Stimulated activated CD4-positive, alpha-beta T cell treated with anti-CD3 and anti-CD28 coated beads, Interleukin-1b, Interleukin-23, amount 100 ng/mL, for 4 hours (primary cell): Measurements from ENCODE around the gene IKZF3.
A peak's percentile ranks its signal among the peaks of the same experiment; 100 is the strongest.
"Not testable (repeated sequence)": the region's sequence is repeated elsewhere in the genome, so short reads cannot be mapped to it uniquely, and the experiment has no call there.

Source experiments
- DNase-seq, 2 donors: peaks; one replicate each; pipeline ENCODE4 v3.0.0-alpha.2; 2020; ENCODE audit warnings: low read depth in 2 of 2

Gene IKZF3

DNA sequence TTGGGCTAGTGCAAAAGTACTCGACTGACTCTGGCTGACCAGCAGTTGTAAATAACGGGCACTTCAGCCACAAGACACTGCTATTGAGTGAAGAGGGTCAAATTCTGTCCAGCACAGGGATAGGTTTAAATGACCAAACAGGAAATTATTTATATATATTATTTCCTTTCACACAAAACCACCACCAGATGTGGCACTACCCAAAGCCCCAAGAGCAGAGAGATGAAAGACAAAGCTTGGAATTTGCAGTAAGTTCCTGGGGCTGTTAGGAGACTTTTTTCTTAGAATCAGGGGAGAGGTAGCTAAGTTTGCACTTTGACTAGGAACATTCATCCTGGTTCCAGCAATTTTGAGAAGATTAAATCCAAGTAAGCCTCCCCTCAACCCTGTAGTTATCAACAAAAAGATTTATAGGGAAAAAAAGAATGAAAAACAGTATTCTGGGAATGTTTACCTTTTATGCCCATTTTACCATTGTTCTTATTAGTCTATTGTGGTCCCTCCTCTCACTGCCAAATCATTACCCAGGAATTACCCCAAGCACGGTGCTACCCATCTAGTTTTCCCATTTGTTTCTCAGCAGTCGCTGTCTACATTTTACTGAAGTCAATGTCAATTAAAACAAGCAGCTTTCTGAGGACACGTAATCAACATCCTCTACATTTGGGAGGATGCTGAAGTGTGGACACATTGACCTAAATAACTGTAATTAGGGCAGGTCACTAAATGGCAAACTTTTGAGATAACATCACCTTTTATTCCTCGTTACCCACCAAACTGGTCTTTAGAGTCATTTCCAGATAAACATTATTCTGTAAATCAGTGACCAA is 82.9 kb downstream of the IKZF3 start:
- DNase-seq: no peak

DNA sequence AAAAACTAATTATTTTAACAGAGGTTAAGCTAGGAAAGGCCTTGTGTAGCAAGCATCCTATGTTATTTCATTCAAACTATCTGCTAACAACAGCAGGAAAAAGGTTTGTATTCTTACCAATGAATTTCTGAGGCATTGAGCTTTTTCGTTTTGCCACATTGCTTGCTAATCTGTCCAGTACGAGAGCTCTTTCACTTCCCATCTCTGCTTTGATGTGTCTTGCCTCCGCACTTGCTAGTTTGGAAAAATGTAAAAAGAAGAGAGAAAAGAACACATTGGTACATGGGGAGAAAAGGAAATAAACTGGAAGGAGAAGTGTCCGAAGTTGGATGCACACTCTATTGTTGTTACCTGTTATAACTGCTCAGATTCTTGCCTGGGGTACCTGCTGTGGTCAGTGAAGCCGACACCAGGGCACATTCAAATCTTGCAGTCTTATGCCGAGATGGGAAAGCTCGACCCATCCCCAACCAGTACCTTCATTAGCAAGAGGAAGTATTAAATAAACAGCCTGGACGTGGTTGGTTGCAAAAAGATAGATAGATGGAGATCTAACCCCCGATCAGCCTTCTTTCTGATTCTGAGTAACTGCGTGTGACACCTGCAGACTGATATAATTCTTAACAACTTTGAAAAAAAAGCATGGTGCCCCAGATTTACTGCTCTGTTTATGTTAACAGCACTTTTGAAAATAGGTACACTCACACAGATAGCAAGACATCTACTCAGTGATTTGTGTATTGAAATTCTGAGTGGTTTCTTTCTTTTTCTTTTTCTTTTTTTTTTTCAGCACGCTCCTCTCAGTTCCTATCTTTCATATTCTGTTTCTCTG is 86.4 kb downstream of the IKZF3 start:
- DNase-seq: no peak

DNA sequence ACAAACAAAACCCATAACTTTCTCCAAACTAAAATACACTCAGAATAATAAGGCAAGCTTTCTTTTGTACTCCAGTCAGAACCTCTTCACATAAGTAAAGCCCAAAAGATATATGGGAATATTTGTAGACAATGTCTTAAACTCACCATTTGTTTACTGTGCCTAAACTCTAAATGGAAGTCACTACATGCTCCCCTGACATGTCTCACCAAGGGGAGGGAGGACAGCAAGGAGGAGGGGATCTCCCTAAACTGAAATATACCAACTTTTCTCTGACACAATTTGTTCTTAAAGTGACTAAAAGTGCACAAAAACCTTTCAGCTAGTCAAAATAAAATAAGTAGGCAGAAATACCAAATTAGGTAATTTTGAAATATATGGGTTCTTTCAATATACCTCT is 87.9 kb downstream of the IKZF3 start:
- no peak for DNase-seq

DNA sequence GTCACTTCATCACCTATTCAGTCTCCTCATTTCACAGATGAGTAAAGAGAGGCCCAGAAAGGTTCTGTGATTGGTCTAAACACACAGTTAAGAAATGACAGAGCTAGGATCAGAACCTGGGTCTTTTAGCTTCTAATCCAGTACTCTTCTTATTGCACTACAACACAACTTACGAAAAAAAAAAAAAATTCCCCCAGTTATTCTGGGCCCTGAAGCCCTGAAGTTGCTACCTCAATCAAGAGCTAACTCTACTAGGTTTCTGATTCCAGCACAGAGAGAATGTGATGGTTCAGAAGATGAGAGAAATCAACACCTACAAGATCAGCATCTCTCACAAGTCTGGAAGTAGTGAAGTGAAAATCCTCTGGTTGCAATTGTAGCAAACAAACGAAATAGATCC is 89.1 kb downstream of the IKZF3 start:
- no peak for DNase-seq

DNA sequence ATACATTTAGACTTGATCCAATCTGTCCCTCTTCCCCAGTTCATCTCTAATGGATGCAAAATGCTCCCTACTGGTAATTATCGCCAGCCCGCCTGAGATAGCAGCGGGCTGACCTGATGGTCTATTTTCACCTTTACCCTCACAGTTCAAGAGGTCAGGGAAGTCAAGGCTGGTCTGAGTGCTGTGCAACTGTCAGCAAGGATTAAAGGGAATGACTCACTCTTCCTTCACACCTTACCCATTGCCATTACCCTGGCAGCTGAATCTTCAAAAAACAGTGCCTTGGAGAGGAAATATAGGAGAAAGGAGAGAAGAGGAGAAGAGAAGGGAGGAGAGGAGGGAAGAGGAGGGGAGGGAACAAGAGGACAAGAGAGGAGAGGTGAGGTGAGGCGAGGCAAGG is 90.1 kb downstream of the IKZF3 start:
- DNase-seq: no peak

DNA sequence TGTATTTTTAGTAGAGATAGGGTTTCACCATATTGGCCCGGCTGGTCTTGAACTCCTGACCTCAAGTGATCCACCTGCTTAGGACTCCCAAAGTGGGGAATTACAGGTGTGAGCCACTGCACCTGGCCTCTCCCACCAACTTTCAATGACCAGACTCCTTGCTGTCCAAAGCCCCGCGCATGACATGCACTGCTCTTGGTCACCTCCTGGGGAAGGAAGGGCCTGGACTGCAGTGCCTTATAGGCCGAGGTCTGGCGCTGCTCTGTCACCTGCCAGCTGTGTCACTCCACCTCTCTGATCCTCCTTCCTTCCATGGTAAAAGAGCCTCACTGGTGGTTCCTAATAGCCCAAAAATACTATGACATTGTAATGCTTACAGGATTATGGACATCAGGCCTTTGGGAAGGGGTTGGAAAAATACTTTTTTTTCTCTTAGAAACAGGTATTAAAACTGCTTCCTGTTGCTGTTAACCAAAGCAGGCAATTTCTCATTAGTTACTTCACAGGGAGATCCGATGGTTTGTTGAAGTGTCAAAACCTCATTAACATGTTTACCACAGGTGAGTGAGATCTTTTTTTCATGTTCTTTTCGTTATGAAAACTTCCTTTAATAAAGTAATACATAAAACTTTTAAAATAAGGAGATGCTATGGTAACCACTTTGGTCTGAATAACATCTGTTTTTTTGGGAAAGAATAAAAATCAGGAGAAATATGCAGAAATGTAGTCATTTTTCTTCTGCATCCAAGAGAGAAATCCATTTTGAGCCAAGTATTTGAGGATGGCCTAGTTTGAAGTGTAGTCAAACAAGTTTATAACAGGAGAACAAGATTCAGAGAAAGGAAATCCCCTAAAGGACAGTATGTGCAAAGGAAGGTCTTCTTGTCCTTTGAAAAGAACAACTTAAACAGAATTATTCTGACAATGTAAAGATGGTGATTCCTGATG is 90.9 kb downstream of the IKZF3 start:
- DNase-seq: no peak

DNA sequence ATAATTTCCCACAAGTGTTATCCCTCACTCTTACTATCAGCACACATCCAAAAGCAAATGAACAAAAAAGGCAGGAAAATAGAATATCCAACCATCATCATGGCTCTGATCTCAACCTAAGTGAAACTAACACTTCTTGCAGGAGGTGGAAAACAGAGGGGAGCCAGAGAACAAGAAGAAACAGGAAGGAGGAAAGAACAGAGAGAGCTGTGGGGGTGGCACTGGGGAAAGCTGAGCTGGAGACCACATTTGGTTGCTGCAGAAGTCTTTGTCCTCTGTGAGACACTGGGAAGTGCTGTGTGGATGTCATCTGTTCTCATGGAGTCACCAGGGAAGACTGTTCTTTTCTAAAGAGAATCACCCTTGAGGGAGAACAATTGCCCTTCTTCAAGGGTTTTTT is 91.7 kb downstream of the IKZF3 start:
- DNase-seq: no peak

DNA sequence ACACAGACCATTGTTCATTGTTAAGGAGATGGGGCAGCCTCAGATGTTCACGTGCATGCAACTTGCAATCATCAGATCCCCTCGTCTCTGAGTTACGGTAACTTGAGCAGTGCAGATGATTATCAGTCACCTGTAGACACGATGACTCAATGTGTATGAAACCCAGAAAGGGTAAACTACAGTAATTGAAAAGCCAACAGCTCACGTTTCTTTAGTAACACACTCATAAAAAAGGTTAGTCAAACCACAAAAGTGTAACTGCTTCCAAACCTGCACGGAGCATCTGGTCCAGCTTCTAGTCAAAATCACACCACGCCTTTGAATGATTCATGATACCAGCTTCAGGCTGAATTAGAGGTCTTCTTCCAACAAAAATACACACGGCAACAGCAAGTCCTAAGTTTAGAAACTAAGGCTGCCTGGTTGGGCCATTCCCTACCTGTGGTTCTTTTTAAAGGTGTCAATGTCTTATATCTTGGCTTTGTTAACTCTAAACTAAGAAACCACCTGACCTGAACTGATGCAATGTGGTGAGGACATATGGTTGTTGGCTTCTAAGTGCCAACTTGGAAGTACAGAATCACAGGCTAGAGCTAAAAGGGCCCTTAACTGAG is 94.0 kb downstream of the IKZF3 start:
- DNase-seq: peak in 1 of 2 donors; percentile 56

DNA sequence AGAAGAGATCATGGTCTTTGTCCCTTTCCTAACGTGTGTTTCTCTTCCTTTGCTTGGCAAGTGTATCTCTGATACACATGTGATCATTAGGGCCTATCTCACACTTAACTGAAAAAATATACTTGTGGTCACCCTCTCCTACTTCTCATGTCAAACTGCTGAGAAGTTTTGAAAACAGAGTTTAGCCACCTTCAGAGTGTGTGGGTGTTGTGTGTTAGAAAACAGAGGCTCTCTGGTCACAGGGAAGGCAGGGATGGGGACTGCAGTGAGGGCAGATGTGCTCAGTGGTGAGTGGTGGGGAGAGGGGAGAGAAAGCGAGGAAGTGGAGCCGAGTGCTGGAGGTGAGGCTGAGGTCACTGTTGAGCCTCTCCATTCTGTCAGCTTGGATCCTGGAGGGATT is 97.0 kb downstream of the IKZF3 start:
- DNase-seq: no peak

DNA sequence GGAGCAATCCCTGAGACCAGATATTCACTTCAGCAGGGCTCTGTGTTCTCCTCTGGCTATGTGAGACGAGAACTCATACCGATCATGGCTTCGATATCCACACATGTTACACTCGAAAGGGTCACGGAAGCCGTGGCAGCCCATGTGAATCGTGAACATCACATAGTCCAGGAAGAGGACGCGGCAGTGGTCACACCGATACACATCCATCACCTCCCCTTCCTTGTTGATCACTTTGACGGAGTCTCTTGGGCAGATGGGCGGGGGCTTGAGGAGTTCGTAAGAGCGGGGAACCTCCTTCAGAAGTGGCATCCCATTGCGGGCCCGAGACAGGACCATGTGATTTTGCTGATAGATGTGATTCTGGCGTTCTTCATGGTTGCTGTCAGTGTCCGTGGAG is 98.3 kb downstream of the IKZF3 start:
- DNase-seq: no peak

DNA sequence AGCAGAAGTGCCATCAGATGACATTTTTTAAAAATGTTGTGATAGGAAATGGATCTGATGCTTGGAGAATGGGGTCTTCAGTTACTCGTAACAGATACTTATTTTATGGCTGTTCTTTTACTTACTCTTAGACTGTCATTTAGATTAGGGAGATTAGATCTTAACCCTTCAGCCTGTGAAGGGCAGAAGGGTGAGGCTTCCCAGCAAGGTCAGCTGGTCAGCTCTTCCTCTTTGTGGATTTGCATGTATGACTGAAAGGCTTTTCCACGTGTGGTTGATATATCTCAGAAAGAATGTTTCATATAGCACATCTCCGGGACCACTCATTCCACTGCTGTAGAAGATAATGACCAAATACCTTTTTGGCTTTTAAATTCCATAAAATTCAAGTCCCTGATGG is 98.9 kb downstream of the IKZF3 start:
- DNase-seq: no peak

DNA sequence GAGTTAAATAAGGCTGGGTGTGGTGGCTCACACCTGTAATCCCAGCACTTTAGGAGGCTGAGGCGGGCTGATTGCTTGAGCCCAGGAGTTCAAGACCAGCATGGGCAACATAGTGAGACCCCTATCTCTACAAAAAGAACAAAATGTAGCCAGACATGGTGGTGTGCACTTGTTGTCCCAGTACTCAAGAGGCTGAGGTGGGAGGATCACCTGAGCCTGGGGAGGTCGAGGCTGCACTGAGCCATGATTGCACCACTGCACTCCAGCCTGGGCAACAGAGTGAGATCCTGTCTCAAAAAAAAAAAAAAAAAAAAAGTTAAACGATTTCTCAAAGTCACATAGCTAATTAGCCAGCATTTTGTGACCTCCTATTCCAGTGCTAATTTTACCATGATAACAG is 99.9 kb downstream of the IKZF3 start:
- DNase-seq: not testable (repeated sequence)

DNA sequence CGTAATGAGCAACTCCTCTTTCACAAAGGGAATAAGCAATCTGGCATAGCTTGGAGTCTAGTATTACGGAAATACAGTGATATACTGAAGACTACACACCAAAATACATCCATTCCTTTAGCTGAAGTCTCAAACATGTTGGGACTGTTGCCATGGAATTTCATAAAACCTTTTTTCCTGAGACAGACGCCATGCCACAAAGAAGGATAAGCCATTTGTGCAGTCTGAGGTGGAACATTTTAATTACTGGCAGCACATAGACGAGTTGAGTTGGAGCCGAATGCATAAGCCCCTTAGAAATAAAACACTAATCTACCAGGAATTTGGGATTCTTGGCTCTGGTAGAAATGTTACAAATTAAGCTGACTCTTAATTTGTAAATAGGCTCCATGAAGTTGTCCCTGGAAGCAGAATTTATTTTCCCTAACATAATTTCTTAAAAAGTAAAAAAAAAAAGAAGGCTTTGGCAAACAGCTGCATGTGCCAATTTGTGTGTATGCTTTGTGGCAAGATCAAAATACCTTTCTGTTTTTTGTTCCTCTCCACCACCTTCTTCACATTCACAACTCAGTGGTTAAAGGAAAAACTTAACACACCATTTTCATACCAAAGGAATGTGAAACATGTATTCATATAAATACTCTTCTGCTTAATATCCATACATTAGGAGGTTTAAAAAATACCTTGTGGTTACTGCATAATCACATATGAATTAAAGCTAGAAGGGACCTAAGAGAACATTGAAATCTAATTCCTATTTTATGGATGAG is 100.9 kb downstream of the IKZF3 start:
- no peak for DNase-seq

DNA sequence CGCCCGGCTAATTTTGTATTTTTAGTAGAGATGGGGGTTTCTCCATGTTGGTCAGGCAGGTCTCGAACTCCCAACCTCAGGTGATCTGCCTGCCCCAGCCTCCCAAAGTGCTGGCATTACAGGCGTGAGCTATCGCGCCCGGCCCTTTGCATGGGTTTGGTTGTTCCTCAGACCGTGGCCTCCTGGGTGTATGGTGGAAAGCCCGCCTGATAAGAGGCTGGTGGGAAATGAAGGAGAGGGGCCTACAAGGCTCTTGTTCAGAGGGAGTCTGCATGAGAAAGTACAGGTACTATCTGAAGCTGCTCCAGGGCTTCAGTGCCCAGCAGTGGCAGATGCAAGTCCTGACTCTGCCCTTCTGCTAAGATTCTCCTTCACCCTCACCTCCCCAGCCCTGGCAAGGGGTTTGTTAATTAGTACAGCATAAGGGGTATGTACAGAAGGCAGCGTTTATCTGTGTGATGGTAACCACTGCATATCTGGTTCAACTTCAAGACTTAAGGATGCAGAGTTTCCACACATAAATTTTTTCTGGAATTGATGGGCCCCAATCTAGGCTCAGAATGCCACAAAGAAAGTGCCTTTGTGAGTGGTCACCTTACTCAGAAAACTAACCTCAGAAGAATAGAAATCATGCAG is 102.1 kb downstream of the IKZF3 start:
- no peak for DNase-seq

DNA sequence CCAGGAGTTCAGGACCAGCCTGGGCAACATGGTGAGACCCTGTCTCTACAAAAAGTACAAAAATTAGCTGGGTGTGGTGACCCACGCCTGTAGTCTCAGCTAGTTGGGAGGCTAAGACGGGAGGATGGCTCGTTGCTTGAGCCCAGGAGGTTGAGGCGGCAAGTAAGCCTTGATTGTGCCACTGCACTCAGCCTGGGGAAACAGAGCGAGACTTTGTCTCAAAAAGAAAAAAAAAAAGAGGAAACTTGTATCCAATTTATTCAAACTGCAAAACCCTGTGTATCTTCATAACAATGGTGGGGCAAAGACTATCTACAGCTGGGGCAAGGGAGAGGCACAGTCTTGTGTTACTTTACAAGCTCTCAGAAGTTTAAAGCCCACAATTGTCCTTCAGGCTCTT is 104.9 kb downstream of the IKZF3 start:
- no peak for DNase-seq

DNA sequence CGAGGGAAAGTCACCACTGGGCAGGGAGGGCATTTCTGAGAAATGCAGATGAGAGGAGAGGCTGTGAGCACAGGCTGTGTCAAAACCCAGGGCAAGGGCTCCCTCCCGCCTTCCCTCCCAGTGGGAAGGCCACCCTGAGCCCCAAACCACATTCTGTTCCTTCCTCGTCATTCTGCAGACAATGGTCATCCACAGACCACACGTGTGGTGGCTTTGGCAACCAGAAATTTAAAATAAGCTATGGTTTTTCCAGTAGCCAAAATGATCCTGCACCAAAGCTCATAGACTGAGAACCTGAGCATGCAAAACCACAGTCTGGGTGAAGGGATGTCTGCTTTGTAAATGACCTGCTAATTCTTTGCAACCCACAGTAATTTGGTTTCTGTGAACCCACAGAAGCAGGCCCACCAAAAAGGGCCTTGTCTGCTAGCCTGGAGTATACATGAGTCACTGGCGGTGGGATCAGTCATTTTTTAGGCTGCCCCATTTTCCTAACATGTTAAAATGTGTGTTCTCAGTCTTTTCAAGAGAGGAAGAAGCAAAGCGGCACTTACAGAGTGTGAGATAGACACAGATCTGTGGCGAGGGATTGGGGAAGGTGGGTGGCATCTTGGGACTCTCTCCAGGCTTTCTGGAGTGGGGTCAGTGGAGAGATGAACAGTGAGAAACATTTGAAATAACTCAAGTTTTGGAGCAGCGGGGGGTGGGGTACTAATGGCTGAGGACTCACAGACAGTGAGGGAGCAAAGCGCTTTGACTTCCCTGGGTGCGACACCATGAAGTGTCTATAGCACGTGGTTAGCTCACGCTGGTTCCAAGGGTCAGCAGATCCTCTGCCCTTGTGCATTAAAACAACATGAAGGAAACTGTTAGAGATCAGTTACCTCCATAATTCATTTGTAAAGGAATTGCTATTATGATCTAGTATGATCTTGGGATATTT is 105.9 kb downstream of the IKZF3 start:
- no peak for DNase-seq

DNA sequence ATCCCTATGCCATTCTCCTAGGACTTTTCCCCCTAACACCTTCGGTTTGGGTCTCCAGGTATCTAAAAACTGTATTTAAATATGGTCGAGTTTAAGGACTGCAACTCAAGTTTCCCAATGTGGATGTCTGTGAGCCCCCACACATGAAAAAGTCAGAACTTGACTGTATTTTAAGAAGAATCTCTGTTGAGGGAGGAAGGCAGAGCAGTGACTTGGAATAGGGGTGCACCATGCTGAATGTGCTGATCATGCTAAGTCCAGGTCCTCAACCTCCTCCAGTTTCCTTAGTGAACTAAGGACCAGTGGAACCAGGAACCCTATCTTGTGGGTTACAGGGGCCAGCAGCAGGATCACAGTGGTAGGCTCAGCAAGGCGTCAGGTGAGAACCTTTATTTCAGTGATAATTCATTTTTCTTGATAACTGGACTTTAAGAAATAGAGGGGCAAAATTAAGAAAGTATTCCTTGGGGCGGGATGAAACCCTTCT is 106.9 kb downstream of the IKZF3 start:
- no peak for DNase-seq

DNA sequence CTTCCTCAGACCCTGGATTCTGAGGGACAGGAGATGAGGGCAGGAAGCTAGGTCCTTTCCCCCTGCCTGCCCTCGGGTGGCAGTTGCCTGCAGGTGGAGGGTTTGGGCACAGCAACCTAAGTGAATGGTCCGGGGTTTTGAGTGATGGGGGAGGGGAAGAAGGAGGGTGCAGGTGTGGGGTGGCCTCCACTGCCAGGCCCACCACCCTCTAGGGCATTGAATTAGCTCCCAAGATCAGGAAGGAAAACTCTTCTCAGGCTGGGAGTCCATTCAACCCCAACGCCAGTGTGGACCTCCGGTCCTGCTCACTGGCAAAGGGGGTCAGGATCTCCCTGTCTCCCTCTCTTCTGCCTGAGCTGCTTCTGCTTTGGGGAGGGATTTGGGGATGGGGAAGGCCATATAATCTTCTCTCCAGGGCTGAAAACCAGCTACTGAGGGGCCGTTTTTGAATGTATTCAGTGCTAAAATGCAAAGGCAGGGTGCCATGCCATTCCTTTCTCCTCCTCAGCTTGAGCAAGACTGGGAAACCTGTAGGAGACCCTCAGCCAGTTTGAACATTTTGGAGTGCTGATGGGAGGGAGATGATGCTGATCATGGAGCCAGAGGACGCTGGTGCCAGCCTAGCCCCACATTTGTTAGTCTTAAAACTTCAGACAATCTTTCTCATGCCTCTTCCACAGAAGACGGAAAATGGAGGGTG is 107.6 kb downstream of the IKZF3 start:
- no peak for DNase-seq
